Hepatocyte (in vitro differentiated cells): ENCODE data around the gene C1orf74.

Experiments used
- CTCF ChIP-seq: fragments of 200-600 bp; sonication (generic); IDR thresholded peaks from 2 replicates; pipeline ENCODE4 v1.5.1; 2016; ENCODE audit warnings: antibody characterized with exemption, mild to moderate bottlenecking; ENCODE audit not compliant: poor library complexity
- EZH2 ChIP-seq: fragments of 200-600 bp; sonication (generic); IDR thresholded peaks from 2 replicates; pipeline ENCODE4 v1.6.1; 2016; ENCODE audit warnings: antibody characterized with exemption, mild to moderate bottlenecking, borderline replicate concordance
- EZH2phosphoT487 ChIP-seq: fragments of 200-600 bp; sonication (generic); IDR thresholded peaks from one replicate; pipeline ENCODE4 v1.6.1; 2018; ENCODE audit warnings: antibody characterized with exemption, mild to moderate bottlenecking, low read depth, moderate library complexity; ENCODE audit not compliant: unreplicated experiment, severe bottlenecking

- TF ChIP-seq CTCF (no peak), EZH2 (no peak), EZH2phosphoT487 (no peak)
These were observed 23.2 kb downstream of the C1orf74 start for GRCh38 chr1:209761011-209761635.
